Muscle layer of duodenum (tissue), 2 donors: Measurements from ENCODE around the gene ZBTB20.
"Not testable (repeated sequence)": the region's sequence is repeated elsewhere in the genome, so short reads cannot be mapped to it uniquely, and the experiment has no call there.

Source experiments
- H3K27ac ChIP-seq: one replicate; pipeline ENCODE4 v1.7.0; 2013; ENCODE audit warnings: mild to moderate bottlenecking, low read length
- H3K27me3 ChIP-seq: one replicate; pipeline ENCODE4 v1.7.0; 2013; ENCODE audit warnings: low read depth, mild to moderate bottlenecking, control low read depth, low read length
- H3K36me3 ChIP-seq, 2 donors: one replicate each; pipeline ENCODE4 v1.7.0; 2013; ENCODE audit warnings: low read length in 2 of 2, control low read depth in 1 of 2, mild to moderate bottlenecking in 1 of 2; ENCODE audit not compliant: insufficient read depth in 2 of 2, control insufficient read depth in 1 of 2
- H3K4me1 ChIP-seq, 2 donors: one replicate each; pipeline ENCODE4 v1.7.0; 2013; ENCODE audit warnings: low read length in 2 of 2, mild to moderate bottlenecking in 2 of 2, control low read depth in 1 of 2, moderate library complexity in 1 of 2; ENCODE audit not compliant: insufficient read depth in 2 of 2, control insufficient read depth in 1 of 2
- H3K4me3 ChIP-seq, 2 donors: one replicate each; pipeline ENCODE4 v1.7.0; 2013; ENCODE audit warnings: low read length in 2 of 2, low read depth in 1 of 2, mild to moderate bottlenecking in 1 of 2
- H3K9me3 ChIP-seq, 2 donors: one replicate each; pipeline ENCODE4 v1.7.0; 2013; ENCODE audit warnings: low read length in 2 of 2, control low read depth in 1 of 2, mild to moderate bottlenecking in 1 of 2; ENCODE audit not compliant: control insufficient read depth in 1 of 2
- donor health status: healthy.

Gene ZBTB20

DNA sequence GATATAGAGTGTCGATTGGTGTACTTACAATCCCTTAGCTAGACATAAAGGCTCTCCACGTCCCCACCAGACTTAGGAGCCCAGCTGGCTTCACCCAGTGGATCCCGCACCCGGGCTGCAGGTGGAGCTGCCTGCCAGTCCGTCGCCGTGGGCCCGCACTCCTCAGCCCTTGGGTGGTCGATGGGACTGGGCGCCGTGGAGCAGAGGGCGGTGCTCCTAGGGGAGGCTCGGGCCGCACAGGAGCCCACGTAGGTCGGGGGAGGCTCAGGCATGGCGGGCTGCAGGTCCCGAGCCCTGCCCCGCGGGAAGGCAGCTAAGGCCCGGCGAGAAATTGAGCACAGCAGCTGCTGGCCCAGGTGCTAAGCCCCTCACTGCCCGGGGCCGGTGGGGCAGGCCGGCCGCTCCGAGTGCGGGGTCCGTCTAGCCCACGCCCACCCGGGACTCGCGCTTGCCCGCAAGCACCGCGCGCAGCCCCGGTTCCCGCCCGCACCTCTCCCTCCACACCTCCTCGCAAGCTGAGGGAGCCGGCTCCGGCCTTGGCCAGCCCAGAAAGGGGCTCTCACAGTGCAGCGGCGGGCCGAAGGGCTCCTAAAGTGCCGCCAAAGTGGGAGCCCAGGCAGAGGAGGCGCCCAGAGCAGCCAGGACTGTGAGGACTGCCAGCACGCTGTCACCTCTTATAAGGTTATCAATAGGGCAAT lies 334.4 kb downstream of the ZBTB20 start:
- not testable (repeated sequence) for H3K4me3 ChIP-seq, H3K36me3 ChIP-seq, H3K27me3 ChIP-seq, H3K4me1 ChIP-seq, H3K27ac ChIP-seq, H3K9me3 ChIP-seq

DNA sequence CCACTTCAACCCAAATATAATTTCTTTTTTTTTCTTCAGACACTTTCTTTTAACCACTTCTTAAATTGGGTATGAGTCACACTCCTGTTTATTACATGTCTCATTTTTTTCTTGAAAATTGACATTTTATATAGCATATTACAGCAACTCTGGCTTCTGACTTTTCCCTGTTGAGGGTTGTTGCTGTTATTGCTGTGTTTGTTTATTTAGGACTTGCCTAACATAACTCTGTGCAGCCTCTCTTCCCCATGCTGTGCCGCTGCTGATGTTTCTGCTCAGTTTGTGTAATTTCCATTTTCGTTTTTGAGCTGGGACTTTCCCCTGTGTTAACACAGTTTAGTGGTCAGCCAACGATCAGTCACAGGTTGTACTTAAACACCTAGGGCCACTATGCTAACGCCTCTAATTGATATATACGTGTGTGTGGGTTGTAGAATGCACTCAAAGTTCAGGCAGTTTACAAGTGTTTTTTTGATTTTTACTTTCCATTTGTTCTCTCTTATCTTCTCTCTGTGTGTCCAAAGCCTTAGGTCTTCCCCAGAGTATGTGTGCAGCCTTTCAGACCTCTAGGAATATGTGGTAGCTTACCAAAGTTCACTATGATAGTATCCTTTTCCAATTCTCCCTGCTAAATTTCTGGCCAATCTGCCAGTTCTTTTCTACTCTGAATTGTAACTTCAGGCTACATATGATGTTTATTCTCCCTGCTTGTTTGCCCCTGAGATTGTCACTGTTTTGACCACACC lies 337.2 kb downstream of the ZBTB20 start:
- Histone ChIP-seq H3K27ac (no peak overlapping the region), H3K27me3 (no peaks in the 10 kb centered on the region), H3K4me3 (no peak overlapping the region), H3K9me3 (no peaks in the 10 kb centered on the region), H3K4me1 (no peaks in the 10 kb centered on the region), H3K36me3 (no peaks in the 10 kb centered on the region)

DNA sequence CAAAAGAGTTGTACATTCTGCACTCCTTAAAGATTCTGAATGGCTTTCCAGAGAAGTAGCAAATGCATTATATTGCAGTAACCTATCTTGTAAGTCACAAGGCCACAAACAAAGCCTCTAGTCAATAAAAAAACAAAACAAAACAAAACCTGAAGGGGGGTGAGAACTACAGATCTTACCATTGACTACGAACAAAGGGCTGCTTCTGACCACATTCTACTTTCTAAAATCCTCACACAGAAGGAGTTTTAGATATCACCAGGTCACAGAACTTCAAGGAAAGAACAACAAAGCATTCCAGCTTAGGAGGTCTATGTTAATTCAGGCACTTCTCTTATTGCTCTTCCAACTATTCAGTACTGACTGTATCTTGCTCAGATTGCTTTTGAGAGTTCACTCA lies 343.0 kb downstream of the ZBTB20 start:
- Histone ChIP-seq H3K27ac (no peak overlapping the region), H3K4me1 (no peaks in the 10 kb centered on the region), H3K4me3 (no peak overlapping the region), H3K27me3 (no peaks in the 10 kb centered on the region), H3K9me3 (no peaks in the 10 kb centered on the region), H3K36me3 (peaks cover 0 to 4% of the 10 kb centered on the region in 2 donors)

DNA sequence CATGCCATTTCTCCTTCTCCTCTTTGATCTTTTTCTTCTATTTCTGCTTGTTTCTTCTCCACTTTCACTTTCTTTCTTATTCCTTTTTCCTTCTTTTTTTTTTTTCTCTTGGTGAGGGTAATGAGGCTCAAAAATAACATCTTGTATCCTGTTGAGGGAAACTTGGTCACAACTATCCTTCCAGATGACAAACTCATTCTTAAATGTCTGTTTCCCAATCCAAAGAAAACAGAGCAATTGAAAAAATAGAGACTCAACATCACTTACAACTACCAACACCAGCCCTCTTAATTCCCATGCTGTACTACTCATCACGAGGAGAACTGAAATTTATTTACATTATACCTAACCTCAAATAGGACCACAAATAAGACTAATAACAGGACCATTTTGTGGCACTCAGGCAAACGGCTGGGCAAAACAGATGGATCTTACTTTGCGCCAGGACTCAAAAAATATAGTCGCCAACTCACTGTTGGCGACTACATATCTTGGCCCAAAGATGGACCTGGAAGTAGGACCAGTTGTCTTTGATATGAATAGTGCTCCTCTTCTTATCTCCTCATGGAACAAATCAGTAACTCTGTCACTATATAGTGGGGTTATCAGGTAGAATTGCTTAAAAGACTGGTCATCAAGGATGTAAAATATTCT lies 343.9 kb downstream of the ZBTB20 start:
- no peak overlapping the region for H3K27ac ChIP-seq
- no peak overlapping the region for H3K4me3 ChIP-seq
- no peaks in the 10 kb centered on the region for H3K4me1 ChIP-seq
- H3K36me3 ChIP-seq: peaks cover 0 to 4% of the 10 kb centered on the region in 2 donors
- H3K27me3 ChIP-seq: no peaks in the 10 kb centered on the region
- no peaks in the 10 kb centered on the region for H3K9me3 ChIP-seq

DNA sequence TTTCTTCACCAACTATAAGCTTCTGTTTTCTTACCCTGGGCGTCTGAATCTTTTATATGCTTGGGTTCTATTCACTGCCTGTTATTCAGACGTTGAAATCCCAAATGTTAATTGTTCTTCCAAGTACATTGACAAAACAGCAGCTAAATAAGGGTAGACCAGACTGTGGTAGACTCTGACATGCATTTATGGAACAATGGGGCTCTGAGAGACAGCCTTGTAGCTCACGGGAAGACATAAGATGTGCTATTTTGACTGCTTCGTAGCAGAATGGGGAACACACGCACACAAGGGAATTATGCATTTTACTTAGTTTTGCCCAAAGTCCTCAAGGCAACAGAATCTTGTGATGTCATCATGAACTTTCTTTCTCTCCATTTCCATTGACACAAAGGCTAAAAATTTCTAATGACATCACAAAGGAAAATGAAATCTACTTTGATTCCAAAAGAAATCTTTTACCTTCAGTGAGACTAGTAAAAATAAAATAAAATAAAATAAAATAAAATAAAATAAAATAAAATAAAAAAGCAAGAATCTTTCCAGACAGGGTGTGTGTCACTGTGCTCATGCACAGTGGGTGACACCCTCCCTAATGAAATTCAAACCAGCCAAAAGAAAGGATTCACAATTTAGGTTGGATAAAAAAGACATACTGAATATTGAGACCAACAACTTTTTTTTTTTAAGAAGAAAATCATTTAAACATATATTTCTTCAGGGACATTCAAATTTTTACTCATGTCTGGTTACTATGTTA lies 346.6 kb downstream of the ZBTB20 start:
- Histone ChIP-seq H3K4me3 (no peak overlapping the region), H3K27me3 (no peaks in the 10 kb centered on the region), H3K9me3 (no peaks in the 10 kb centered on the region), H3K4me1 (no peaks in the 10 kb centered on the region), H3K27ac (no peak overlapping the region), H3K36me3 (peaks cover 0 to 4% of the 10 kb centered on the region in 2 donors)

DNA sequence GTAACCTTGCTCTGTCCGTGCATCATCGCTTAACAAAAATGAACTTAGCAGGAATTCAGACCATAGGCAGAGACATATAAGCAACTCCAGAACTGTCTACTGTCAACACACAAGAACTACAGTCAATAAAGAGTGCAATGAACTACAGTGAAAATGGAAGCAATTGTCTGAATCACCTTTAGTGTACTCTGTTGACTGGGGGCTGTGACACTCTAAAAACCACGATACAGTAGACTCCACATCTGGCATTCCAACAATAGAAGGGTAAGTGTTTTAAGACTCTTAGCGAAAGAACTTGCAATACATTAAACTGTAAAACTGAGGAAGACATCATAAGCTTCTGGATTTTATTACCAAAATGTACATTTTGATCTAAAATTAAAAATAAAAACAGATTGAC lies 347.3 kb downstream of the ZBTB20 start:
- Histone ChIP-seq H3K36me3 (peaks cover 0 to 4% of the 10 kb centered on the region in 2 donors), H3K9me3 (no peaks in the 10 kb centered on the region), H3K27ac (no peak overlapping the region), H3K27me3 (no peaks in the 10 kb centered on the region), H3K4me1 (no peaks in the 10 kb centered on the region), H3K4me3 (no peak overlapping the region)

DNA sequence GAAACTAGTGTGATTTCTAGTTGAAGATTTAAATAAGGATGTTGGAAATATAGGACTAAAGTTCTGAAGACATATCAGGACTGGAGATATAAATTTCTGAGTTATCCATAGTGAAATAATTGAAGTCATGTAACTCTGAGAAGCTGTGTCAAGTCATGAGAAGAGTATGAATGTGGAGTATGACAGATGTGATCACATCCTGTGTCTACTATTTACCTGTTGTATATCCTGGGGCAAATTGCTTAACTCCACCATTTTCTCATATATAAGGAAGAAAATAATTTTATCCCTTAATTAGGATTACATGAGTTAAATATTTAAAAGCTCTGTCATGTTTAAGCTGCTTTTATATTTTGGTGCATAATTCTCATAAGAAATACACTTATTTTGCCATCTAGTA lies 350.3 kb downstream of the ZBTB20 start:
- Histone ChIP-seq H3K4me1 (no peaks in the 10 kb centered on the region), H3K4me3 (no peak overlapping the region), H3K9me3 (no peaks in the 10 kb centered on the region), H3K27ac (no peak overlapping the region), H3K27me3 (no peaks in the 10 kb centered on the region), H3K36me3 (peaks cover 0 to 4% of the 10 kb centered on the region in 2 donors)

DNA sequence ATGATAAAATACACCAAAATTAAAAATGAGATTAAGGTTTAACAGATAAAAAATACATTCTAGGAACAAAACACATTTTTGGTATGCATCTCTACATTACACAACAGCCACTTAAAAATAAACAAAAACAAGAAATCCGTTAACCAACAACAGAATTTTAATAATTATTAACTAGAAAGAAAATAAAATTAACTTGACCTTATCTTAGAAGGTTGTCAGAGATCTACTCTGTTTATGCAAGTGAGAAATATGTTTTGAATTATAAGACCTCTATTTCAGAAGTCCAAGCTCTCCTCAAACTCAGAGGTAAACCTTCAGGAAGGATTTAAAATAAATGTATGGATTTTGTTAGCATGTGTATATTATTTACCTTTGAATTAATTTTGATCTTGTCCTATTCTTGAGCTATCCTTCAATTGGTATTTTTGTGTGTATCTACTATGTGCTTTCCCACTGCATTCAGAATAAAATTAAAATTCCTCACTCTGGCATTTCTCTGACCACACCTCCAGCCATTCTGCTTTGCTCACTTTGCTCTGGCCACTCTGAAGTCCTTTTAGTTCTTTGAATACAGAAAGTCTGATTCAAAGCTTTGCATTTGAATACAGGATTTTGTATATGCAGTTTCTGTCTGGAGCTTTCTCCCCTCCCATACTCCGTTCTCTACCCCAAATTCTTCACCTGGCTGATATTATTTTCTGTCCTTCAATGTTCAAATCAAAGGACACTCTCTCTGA lies 352.0 kb downstream of the ZBTB20 start:
- H3K9me3 ChIP-seq: no peaks in the 10 kb centered on the region
- H3K36me3 ChIP-seq: peaks cover 0 to 4% of the 10 kb centered on the region in 2 donors
- H3K27ac ChIP-seq: no peak overlapping the region
- H3K27me3 ChIP-seq: no peaks in the 10 kb centered on the region
- H3K4me1 ChIP-seq: peaks cover 0 to 4% of the 10 kb centered on the region in 2 donors
- no peak overlapping the region for H3K4me3 ChIP-seq

DNA sequence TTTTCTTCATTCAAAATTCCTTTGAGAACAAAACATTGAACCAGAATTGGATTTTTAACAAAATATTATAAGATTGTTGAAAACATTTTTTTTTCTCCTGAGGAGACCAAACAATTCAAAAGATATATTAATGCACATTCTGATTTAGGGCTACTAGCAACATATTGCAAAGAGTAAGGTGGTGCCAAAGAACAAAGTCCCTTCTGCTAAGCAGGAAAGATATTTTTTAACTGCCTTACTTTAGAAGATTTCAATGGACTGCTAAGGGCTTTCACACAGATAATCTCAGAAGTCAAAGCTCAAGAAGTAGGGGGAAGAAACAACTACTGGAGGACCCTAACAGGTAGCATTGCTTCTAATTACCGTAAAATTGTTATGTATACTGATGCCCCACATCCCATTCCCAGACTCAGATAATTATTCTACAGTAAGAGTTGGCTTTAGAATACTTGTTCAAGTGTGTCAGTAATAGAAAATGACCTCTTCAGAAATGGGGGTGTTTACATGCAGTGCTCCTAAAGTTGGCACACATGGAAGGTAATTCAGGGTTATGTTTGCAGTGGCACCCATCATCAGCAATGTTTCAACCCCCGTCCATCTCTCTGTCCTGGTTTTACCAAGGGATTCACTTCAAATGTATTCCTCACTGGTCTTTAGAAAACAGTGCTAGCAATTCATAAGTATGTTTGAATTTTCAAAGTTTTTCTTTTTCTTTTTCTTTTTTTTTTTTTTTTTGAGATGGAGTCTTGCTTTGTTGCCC lies 354.7 kb downstream of the ZBTB20 start:
- H3K4me3 ChIP-seq: no peak overlapping the region
- H3K36me3 ChIP-seq: no peaks in the 10 kb centered on the region
- H3K4me1 ChIP-seq: peaks cover 0 to 4% of the 10 kb centered on the region in 2 donors
- H3K27ac ChIP-seq: no peak overlapping the region
- no peaks in the 10 kb centered on the region for H3K9me3 ChIP-seq
- no peaks in the 10 kb centered on the region for H3K27me3 ChIP-seq

DNA sequence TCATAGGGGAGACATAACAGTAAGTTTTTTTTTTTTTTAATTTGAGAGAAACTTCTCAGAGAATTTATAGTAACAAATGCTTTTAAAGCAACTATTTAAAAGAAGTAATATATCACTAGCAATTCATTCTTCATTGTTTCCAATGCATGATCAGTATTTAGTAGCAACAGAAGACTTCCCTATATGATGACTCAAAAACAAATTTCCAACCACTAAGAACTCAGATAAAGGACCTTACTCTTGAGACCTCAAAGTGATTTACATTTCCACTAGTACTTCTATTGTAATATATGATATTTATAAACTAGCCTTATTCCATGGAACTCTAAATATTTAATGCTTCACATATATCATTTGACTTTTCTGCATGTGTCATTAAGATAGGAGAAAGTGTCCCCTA lies 356.3 kb downstream of the ZBTB20 start:
- no peaks in the 10 kb centered on the region for H3K36me3 ChIP-seq
- H3K27me3 ChIP-seq: no peaks in the 10 kb centered on the region
- H3K4me3 ChIP-seq: no peak overlapping the region
- no peaks in the 10 kb centered on the region for H3K9me3 ChIP-seq
- peaks cover 0 to 4% of the 10 kb centered on the region in 2 donors for H3K4me1 ChIP-seq
- H3K27ac ChIP-seq: no peak overlapping the region
